Measurements from ENCODE around the gene MLLT3. TPM values are rescaled to one million over a fixed set of nuclear protein-coding genes. Genes with fewer than 3 reads are reported as not detected.

MLLT3 gene
- total RNA-seq, 2 experiments from 2014 or later: 59.1 to 60.8 TPM

DNA sequence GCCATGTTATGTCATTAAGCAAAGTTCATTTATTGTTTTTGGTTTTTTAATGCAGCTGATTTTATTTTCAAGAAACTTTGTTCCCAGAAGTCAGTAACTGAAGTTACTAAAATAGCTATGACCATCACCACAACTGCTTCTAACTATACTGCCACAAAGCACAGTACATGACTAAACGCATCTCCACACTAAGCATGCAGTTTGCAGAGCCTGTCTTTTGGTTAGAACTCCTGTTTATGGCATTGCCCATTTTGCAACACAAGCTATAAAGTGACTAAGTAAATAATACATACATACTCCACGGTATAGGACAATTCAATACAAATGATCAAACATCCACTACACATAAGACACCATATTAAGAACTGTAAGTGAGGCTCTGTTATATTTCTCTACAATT, 109.7 kb downstream of the MLLT3 start:
- Mint-ChIP-seq H3K4me1 (ENCODE audit: low read depth) (peaks cover 78% of the 10 kb centered on the region), H3K4me3 (no peak overlapping the region), H3K9me3 (peaks cover 2% of the 10 kb centered on the region), H3K27ac (no peak overlapping the region), H3K27me3 (no peaks in the 10 kb centered on the region), H3K36me3 (ENCODE audit: low read depth) (peaks cover 7% of the 10 kb centered on the region)
- CTCF ChIA-PET: interaction anchor here (1.1 to 1.4 kb wide), 3 partner anchors 10 to 112 kb away, joined by 3 to 5 read pairs (median 3); no protein-coding TSS in a partner anchor
- POLR2A ChIA-PET: interaction anchor here (0.9 to 1.8 kb wide), 2 partner anchors 52 to 110 kb away, joined by 3 to 6 read pairs; partner anchors contain the start of gene MLLT3
- intact Hi-C loops (cut with micrococcal nuclease): no loop called here
- no peak for DNase-seq
- TF ChIP-seq, protein P1, sequence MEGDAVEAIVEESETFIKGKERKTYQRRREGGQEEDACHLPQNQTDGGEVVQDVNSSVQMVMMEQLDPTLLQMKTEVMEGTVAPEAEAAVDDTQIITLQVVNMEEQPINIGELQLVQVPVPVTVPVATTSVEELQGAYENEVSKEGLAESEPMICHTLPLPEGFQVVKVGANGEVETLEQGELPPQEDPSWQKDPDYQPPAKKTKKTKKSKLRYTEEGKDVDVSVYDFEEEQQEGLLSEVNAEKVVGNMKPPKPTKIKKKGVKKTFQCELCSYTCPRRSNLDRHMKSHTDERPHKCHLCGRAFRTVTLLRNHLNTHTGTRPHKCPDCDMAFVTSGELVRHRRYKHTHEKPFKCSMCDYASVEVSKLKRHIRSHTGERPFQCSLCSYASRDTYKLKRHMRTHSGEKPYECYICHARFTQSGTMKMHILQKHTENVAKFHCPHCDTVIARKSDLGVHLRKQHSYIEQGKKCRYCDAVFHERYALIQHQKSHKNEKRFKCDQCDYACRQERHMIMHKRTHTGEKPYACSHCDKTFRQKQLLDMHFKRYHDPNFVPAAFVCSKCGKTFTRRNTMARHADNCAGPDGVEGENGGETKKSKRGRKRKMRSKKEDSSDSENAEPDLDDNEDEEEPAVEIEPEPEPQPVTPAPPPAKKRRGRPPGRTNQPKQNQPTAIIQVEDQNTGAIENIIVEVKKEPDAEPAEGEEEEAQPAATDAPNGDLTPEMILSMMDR (IDR thresholded peaks at IDR 0.05): no peak
- no peak for ATAC-seq

DNA sequence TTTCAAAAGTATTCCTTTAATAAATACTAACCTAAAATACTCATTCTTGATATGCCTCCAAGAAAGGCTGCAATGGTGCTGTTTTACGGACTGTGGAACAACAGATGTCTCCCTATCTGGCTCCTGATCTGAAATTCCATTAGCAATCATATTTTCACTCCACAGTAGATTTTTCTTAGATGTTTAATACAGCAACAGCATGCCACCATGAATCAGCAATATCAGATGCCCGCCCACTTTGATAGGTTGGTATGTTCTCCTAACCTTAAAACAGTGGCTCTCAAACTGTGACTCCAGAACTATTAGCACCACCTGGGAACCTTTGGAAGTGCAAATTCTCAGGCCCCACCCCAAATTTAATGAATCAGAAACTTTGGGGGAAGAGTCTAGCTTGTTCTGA, 110.2 kb downstream of the MLLT3 start:
- ATAC-seq: no peak
- no peak overlapping the region for H3K4me3 Mint-ChIP-seq
- H3K27me3 Mint-ChIP-seq: no peaks in the 10 kb centered on the region
- intact Hi-C loops (cut with micrococcal nuclease): no loop called here
- CTCF ChIA-PET: interaction anchor here (1.1 to 1.4 kb wide), 3 partner anchors 11 to 113 kb away, joined by 3 to 5 read pairs (median 3); no protein-coding TSS in a partner anchor
- peaks cover 78% of the 10 kb centered on the region for H3K4me1 Mint-ChIP-seq (ENCODE audit: low read depth)
- TF ChIP-seq, protein P1 (IDR thresholded peaks at IDR 0.05): no peak
- peaks cover 7% of the 10 kb centered on the region for H3K36me3 Mint-ChIP-seq (ENCODE audit: low read depth)
- POLR2A ChIA-PET: interaction anchor here (0.8 to 1.8 kb wide), 3 partner anchors 52 to 110 kb away, joined by 3 to 6 read pairs (median 3); partner anchors contain the start of gene MLLT3
- peaks cover 2% of the 10 kb centered on the region for H3K9me3 Mint-ChIP-seq
- no peak for DNase-seq
- H3K27ac Mint-ChIP-seq: no peak overlapping the region

DNA sequence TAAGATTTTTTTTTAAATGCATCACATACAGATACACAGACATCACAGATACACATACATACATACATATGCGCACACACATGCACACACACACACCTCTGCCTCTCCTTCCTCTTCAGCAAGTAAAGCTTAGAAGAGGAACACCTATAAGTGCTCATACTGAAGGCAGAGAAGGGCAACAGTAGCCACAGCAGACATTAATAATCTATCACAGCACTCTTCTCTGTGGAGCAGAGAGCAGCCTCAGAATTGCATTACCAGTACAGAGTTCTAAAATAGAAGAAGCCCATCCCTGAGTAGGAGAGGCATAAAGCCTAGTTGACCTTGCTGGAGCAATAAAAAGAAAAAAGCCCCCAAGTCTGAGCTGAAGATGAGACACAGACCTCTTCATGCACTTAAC, 110.6 kb downstream of the MLLT3 start:
- peaks cover 7% of the 10 kb centered on the region for H3K36me3 Mint-ChIP-seq (ENCODE audit: low read depth)
- POLR2A ChIA-PET: interaction anchor here (0.8 to 1.8 kb wide), 3 partner anchors 53 to 111 kb away, joined by 3 to 6 read pairs (median 3); partner anchors contain the start of gene MLLT3
- CTCF ChIA-PET: interaction anchor here (1.4 kb wide), 2 partner anchors 75 to 113 kb away, joined by 3 to 5 read pairs; no protein-coding TSS in a partner anchor

DNA sequence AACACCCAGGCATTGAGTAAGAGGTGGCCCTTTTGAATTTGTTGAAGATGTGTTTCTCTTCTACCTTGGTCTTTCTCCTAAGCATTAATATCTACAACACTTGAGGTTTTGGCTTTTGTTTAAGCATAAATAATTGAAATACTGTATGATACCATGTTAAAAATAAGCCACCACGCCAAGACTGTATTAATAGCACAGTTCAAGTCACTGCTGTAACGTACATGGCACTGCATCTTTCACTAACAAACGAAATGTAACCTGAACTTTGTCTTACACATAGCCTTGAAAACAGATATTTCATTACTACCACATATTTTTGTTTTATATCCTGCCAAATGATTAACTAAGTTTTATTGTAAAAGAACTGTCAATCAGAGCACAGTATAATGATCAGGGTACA, 112.8 kb downstream of the MLLT3 start:
- H3K9me3 Mint-ChIP-seq: peaks cover 2% of the 10 kb centered on the region
- intact Hi-C loops (cut with micrococcal nuclease): no loop called here
- H3K27ac Mint-ChIP-seq: no peak overlapping the region
- H3K36me3 Mint-ChIP-seq (ENCODE audit: low read depth): peaks cover 7% of the 10 kb centered on the region
- TF ChIP-seq, protein P1 (IDR thresholded peaks at IDR 0.05): no peak
- peaks cover 80% of the 10 kb centered on the region for H3K4me1 Mint-ChIP-seq (ENCODE audit: low read depth)
- no peak for ATAC-seq
- no peaks in the 10 kb centered on the region for H3K27me3 Mint-ChIP-seq
- DNase-seq: no peak
- CTCF ChIA-PET: no interaction called here
- H3K4me3 Mint-ChIP-seq: no peak overlapping the region
- POLR2A ChIA-PET: no interaction called here

More for the DNA sequence above, 110.6 kb downstream of the MLLT3 start:
- Mint-ChIP-seq H3K27me3 (no peaks in the 10 kb centered on the region), H3K4me1 (ENCODE audit: low read depth) (peaks cover 81% of the 10 kb centered on the region), H3K4me3 (no peak overlapping the region), H3K27ac (no peak overlapping the region), H3K9me3 (peaks cover 2% of the 10 kb centered on the region)
- ATAC-seq (peak; percentile 25), DNase-seq (no peak)
- TF ChIP-seq, protein P1 (IDR thresholded peaks at IDR 0.05): no peak
- intact Hi-C loops (cut with micrococcal nuclease): no loop called here

DNA sequence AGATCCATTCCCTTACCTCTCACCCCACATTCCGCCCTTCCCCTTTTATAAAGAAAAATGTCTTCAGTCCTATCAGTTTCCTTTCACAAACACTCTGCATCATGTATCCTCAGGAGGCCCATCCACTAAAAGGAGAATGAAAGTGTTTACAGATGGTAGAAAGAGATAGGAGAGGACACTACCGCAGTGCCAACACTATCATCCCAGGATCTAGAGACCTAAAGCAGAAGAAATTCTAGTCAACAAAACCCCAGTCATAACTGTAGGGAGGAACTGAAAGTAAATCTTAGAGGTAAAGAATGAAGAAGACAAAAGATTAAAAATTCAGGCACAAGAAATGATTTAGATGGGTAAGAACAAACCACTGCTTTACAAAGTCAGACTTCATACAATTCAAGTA, 114.1 kb downstream of the MLLT3 start:
- H3K27ac Mint-ChIP-seq: peak overlapping the region; percentile 11
- no peak for DNase-seq
- POLR2A ChIA-PET: no interaction called here

More for the DNA sequence above, 114.1 kb downstream of the MLLT3 start:
- H3K9me3 Mint-ChIP-seq: peaks cover 2% of the 10 kb centered on the region
- peaks cover 7% of the 10 kb centered on the region for H3K36me3 Mint-ChIP-seq (ENCODE audit: low read depth)
- intact Hi-C loops (cut with micrococcal nuclease): no loop called here
- TF ChIP-seq, protein P1 (IDR thresholded peaks at IDR 0.05): no peak
- H3K4me1 Mint-ChIP-seq (ENCODE audit: low read depth): peaks cover 79% of the 10 kb centered on the region
- H3K27me3 Mint-ChIP-seq: no peaks in the 10 kb centered on the region
- no peak overlapping the region for H3K4me3 Mint-ChIP-seq
- CTCF ChIA-PET: no interaction called here
- ATAC-seq: peak; percentile 66

All from activated CD8-positive, alpha-beta T cell treated with anti-CD3 and anti-CD28 coated beads for 36 hours (primary cell).